ENCODE results near the gene FAM229B.

- no peak for TF ChIP-seq EZH2 (IDR thresholded peaks at IDR 0.05; ENCODE audit: low read length, missing control alignments)
- TF ChIP-seq, protein P1, sequence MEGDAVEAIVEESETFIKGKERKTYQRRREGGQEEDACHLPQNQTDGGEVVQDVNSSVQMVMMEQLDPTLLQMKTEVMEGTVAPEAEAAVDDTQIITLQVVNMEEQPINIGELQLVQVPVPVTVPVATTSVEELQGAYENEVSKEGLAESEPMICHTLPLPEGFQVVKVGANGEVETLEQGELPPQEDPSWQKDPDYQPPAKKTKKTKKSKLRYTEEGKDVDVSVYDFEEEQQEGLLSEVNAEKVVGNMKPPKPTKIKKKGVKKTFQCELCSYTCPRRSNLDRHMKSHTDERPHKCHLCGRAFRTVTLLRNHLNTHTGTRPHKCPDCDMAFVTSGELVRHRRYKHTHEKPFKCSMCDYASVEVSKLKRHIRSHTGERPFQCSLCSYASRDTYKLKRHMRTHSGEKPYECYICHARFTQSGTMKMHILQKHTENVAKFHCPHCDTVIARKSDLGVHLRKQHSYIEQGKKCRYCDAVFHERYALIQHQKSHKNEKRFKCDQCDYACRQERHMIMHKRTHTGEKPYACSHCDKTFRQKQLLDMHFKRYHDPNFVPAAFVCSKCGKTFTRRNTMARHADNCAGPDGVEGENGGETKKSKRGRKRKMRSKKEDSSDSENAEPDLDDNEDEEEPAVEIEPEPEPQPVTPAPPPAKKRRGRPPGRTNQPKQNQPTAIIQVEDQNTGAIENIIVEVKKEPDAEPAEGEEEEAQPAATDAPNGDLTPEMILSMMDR (conservative IDR thresholded peaks at IDR 0.05 in 1 of 2, IDR thresholded peaks at IDR 0.05 in 1 of 2; ENCODE audit: low read depth in 1 of 2, low read length in 2 of 2): peak in 1 of 2 donors; percentile 43
Measured at GRCh38 chr6:112086744-112087135, 651 bp upstream of the FAM229B start.
